GM18868 (cell line): ENCODE data around the gene PLPPR3.

Experiments used
- ATAC-seq: cut with Tn5 transposase; IDR thresholded peaks from one replicate; pipeline ENCODE4 v1.9.1; 2021; ENCODE audit warnings: mild to moderate bottlenecking, moderate library complexity; ENCODE audit not compliant: unreplicated experiment

Gene PLPPR3

DNA sequence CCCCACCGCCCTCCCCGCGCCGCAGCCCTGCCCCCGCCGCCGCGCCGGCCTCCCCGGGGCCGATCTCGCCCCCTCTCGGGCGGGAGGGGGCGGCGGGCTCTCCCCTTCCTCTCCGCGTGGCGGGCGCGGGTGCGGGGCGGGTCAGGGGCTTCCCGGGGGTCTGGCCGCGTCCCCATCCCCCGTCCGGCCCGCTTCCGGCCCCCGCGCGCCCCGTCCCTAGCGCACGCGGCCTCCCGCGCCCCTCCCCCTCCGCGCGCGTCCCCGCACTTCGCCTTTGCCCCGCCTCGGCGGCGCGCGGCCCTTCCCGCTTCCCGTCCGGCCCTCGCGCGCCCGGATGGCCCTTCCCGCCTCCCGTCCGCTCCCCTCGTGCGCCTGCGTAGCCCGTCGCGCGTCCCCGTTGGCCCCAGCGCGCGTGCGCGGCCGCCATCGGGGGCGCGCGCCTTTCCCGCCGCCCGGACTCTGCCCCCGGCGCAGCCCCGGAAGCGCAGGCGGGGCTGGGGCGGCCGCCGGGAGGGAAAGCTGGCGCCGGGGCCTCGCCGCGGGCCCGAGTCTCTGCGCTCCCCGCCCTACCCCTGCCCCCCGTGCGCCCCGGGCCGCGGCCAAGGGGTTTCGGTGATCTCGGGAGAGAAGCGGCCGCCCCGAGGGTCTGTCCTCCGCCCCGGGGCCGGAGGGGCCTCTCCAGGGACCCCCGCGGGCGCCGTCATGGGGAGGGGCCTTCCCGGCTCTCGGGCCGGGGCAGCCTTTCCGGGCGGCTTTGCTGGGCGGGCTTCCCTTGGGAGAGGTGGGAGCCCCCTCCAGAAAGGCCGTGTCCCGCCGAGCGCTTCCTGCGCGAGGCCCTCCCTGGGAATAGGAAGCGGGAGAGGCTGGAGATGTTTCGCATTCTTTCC is 24.0 kb downstream of the PLPPR3 start:
- ATAC-seq, result peak; percentile 34

GRCh38 chr19:796692-797527 is 24.8 kb downstream of the PLPPR3 start, which contains the start of gene PTBP1:
Gene PTBP1 (plus strand): TSS chr19:797452. CDS start chr19:797498, 46 bp downstream.
- peak; percentile 77 for ATAC-seq

DNA sequence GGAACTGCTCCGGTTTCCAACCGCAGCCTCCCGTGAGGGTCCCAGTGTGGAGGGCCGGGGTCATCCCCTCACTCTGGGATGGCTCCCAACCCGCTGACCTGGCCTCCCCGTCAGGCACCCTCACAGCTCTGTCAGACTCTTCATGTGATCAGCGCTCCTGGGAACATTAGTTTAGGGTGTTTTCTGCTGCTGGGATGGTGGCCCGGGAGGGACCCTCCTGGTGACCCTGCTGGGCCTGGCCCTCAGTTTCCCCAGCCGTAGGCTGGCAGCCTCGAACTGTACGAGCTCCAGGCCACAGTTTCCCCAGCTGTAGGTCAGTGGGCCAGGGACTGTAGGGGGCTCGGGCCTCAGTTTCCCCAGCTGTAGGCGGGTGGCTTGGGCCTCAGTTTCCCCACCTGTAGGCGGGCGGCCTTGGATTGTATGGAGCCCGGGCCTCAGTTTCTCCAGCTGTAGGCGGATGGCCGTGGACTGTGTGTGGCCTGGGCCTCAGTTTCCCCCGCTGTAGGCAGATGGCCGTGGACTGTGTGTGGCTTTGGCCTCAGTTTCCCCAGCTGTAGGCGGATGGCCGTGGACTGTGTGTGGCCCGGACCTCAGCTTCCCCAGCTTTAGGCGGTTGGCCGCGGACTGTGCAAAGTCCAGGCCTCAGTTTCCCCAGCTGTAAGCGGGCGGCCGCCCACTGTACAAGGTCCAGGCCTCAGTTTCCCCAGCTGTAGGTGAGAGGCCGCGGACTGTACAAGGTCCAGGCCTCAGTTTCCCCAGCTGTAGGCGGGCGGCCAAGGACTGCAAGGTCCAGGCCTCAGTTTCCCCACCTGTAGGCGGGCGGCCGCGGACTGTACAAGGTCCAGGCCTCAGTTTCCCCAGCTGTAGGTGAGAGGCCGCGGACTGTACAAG is 25.8 kb downstream of the PLPPR3 start:
- no peak for ATAC-seq

DNA sequence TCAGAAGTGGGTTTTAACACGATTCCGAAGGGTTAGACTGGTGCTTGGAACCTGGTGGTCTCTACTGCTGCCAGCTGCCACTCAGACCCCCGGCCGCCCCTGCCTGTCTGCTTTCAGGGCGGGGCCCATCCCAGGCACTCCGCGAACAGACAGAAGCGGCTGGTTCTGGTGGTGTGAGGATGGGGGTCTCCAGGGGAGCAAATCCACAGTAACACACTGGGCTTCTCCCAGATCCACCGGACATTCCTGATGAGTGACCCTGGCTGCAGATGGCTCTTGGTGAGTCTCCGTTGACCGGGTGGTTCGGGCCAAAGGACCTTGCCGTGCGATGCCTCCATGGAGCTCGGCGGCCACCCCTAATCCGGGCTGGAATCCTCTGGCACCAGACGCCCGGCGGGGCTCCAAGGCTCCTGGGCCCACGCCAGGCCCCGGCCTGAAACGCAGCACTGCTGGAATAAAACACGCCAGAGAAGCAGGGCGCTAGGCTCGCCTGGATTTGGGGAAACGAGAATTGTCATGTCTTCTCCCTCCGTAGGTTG is 26.6 kb downstream of the PLPPR3 start:
- ATAC-seq, result no peak

GRCh38 chr19:793806-794205 is 27.9 kb downstream of the PLPPR3 start:
- no peak for ATAC-seq

GRCh38 chr19:792306-792885 is 29.4 kb downstream of the PLPPR3 start:
- ATAC-seq, result no peak

DNA sequence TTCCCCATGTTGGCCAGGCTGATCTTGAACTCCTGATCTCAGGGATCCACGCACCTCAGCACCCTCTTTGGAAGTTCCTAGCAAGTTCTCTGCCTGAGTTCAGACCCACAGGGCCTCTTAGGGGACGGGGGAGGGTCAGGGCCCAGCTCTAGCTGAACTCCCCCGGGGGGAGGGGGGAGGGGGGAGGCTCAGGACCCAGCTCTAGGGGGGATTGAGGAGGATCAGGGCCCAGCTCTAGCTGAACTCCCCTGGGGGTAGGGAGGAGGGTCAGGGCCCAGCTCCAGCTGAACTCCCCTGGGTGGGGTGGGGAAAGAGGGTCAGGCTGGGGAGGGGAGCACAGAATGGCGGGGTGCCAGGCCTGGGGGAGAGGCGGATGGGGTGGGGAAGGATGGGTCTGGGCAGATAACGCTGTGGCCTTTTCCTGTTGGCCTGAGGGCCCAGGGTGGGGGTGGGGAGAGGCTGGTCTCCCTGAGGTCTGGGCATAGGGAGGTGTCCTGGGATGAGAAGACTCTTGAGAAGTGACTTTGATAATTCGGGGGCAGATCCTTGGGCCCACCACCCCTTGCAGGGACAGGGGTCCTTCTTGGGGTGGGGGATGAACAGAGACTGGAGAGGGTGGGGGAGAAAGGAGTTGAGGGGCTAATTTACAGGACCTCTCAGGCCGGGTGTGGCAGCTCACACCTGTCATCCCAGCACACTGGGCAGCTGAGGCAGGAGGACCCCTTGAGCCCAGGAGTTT is 30.0 kb downstream of the PLPPR3 start:
- no peak for ATAC-seq

GRCh38 chr19:791007-791566 is 30.7 kb downstream of the PLPPR3 start:
- no peak for ATAC-seq

GRCh38 chr19:789701-790060 is 32.1 kb downstream of the PLPPR3 start:
- no peak for ATAC-seq

DNA sequence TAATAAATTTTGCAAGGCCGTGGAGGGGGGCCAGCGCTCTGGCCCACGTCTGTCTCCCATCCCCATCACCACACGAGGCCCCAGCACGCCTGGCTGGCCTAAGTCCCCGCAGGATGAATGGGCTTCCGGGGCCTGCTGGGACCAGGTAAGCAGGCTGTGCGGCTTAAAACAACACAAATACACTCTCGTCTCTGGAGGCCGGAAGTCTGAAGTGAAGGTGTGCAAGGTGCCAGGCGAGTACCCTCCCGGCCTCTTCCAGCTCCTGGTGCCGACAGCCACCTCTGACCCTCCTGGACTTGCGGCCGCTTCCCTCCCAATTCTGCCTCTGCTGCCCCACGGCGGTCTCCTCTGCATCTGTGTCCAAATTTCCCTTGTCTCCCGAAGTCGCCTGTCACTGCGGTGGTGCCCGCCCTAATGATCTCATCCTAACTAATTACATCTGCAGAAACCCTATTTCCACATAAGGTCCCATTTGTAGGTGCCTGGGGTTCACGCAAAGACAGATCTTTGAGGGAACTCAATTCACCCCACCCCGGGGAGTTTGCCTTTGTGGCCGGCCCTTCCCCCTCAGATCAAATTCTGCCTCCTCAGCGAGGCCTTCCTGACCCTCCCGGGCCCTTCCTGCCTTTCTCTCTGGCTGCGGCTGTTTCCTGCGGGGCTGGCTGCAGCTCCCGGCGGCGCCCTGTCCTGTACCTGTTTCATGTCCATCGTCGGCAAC is 32.6 kb downstream of the PLPPR3 start:
- no peak for ATAC-seq

GRCh38 chr19:788686-788982 is 33.1 kb downstream of the PLPPR3 start:
- no peak for ATAC-seq

- ATAC-seq, result no peak
Observed at GRCh38 chr19:787536-787935, 34.2 kb downstream of the PLPPR3 start.

DNA sequence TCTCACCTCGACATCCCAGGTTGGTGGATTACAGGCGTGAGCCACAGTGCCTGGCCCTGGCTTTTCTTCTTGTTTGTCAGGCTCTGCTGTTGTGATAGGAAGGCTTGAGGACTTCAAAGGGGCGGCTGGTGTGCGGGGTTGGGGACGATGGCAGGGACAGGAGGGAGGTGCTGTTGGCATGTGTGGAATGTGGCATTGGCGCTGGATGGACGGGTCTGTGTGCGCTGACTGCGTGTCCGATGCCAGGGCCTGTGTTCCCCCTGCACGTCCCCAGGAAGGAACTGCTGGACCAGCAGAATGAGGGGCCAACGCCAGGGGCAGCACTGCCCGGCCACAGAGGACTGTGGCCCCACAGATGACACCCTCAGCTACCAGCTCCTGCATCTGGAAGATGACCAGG is 37.2 kb downstream of the PLPPR3 start:
- ATAC-seq, result no peak

DNA sequence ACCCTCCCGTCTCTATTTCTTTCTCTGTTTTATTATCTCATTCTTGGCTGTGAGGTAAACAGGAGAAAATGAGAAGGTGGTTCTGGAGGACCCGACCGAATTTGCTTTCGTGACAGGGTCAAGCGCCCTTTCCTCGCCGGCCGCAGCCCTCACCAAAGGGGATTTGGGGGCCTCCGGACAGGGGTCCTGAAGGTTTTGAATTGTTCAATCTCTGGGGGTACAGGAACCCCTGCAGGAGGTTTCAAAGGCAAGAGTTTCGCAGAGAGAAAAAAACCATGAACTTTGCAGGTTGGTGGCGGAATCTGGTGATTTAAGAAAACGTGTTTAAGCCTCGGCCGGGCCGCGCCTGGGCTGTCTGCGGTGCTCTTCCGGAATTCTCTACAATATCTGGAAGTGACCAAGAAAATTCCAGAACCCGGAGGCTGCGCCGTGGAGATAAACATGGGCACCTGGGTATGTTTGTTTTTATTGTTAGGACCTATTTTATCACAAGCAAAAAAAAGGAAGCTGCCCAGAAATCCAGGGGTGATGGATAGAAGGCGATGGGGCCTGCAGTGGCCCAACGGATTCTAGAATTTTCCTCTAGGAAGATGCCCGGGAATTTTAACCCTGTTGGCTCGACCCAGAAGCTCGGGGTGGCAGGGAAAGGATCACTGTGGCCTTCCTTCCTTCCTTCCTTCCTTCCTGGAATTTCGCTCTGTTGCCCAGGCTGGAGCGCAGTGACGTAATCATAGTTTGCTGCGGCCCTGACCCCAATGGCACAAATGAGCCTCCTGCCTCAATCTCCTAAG is 38.7 kb downstream of the PLPPR3 start:
- ATAC-seq, result no peak

GRCh38 chr19:782185-782877 is 39.4 kb downstream of the PLPPR3 start:
- no peak for ATAC-seq

- no peak for ATAC-seq
Observed at GRCh38 chr19:781800-782184, 40.0 kb downstream of the PLPPR3 start.

GRCh38 chr19:780935-781334 is 40.8 kb downstream of the PLPPR3 start:
- no peak for ATAC-seq
